ENCODE results near the gene NRXN3. TPM values are rescaled to one million over a fixed set of nuclear protein-coding genes. Genes with fewer than 3 reads are reported as not detected.

NRXN3 gene
- polyA plus RNA-seq, 1 of the 3 experiments (the other 2 are of a cell fraction), result 1.6 TPM

DNA sequence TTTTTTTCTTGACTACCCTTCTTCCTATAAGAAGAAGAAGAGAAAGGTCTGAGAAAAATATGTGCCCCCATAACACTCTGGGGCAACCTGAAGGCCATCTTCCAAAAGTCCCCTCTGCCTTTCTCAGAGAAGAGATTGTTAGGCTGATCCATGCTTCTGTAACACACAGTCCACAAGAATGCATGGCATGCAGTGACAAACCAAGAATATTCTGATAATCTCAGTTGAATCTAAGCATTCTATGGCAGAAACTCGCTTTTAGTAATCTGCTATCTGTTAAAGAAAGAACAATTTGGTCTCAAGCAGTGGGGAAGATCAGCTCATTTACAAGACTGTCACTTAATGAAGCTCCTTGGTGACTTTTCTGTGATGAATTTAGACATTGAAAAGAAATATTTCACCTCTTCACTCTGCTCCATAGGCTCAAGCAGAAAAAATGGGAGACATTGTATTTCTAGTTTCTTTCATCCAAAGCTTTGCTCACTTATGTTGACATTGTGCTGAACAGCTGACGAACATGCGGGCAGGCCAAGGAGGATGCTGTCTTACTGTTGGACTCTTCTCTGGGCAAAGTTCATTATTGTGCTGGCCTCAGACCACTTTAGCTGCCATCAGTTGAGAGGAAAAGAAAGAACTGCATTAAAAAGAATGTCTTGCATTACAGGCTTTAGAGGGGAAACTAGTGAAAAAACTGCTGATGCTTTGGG lies 1084.0 kb downstream of the NRXN3 start:
- Histone ChIP-seq H3K79me2 (ENCODE audit: insufficient read depth) (no peaks in the 10 kb centered on the region), H3F3A (replicated peaks; ENCODE audit: insufficient read depth) (no peaks in the 10 kb centered on the region), H3K4me2 (peak overlapping the region; percentile 13; the same call in 1 of the 2 replicates), H2AFZ (ENCODE audit: low read depth) (no peak overlapping the region), H3K4me1 (ENCODE audit: control insufficient read depth in 1 of 2, insufficient read depth in 2 of 2, low read depth in 1 of 2, low read length in 1 of 2) (no peaks in the 10 kb centered on the region), H3K27ac (ENCODE audit: low read depth in 2 of 2, low read length in 1 of 2) (peak overlapping the region; percentile 28 to 47; a peak in 3 of 4 replicates), H3K4me3 (ENCODE audit: low read depth in 2 of 2, low read length in 1 of 2) (no peak overlapping the region), H3K9me3 (no peaks in the 10 kb centered on the region), H3K9me2 (no peaks in the 10 kb centered on the region), H3K27me3 (ENCODE audit: insufficient read depth) (no peaks in the 10 kb centered on the region), H3K9ac (no peak overlapping the region), H3K36me3 (replicated peaks in 1 of 2; ENCODE audit: control insufficient read depth in 1 of 2, insufficient read depth in 2 of 2, low read length in 1 of 2) (no peaks in the 10 kb centered on the region), H4K20me1 (ENCODE audit: insufficient read depth) (no peaks in the 10 kb centered on the region)
- TF ChIP-seq ELF1 (IDR thresholded peaks at IDR 0.05) (no peak), FOSL2 (IDR thresholded peaks at IDR 0.05; ENCODE audit: borderline replicate concordance, low read depth) (peak; percentile 33; the same call in 1 of the 2 replicates), TEAD4 (IDR thresholded peaks at IDR 0.05; ENCODE audit: borderline replicate concordance, insufficient read depth) (peak; percentile 85; the same call in 1 of the 2 replicates), NFIC (IDR thresholded peaks at IDR 0.05; ENCODE audit: borderline replicate concordance) (0 out of 2 replicates have a peak, but pooled peaks have one; percentile 30), CHD2 (IDR thresholded peaks at IDR 0.05; ENCODE audit: low read length, partially characterized antibody) (no peak), JUND (IDR thresholded peaks at IDR 0.05) (peak; percentile 36; the same call in 1 of the 2 replicates), FOXM1 (IDR thresholded peaks at IDR 0.05; ENCODE audit: low read depth) (no peak), NRF1 (IDR thresholded peaks at IDR 0.05; ENCODE audit: low read depth, low read length) (no peak), MEF2A (IDR thresholded peaks at IDR 0.05; ENCODE audit: borderline replicate concordance, low read depth) (no peak), EZH2phosphoT487 (IDR thresholded peaks at IDR 0.05; ENCODE audit: borderline replicate concordance, low read depth) (no peak), TCF12 (IDR thresholded peaks at IDR 0.05) (peak; percentile 78), YY1 (IDR thresholded peaks at IDR 0.05; ENCODE audit: low read depth) (no peak), EP300 (IDR thresholded peaks at IDR 0.05; ENCODE audit: borderline replicate concordance in 1 of 2, low read depth in 1 of 2, low read length in 1 of 2) (peak in 1 of 2 experiments; percentile 53; a peak in 1 of 4 replicates), RXRA (IDR thresholded peaks at IDR 0.05; ENCODE audit: borderline replicate concordance, low read depth) (no peak)
- TF ChIP-seq, protein P1, sequence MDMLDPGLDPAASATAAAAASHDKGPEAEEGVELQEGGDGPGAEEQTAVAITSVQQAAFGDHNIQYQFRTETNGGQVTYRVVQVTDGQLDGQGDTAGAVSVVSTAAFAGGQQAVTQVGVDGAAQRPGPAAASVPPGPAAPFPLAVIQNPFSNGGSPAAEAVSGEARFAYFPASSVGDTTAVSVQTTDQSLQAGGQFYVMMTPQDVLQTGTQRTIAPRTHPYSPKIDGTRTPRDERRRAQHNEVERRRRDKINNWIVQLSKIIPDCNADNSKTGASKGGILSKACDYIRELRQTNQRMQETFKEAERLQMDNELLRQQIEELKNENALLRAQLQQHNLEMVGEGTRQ (IDR thresholded peaks at IDR 0.05; ENCODE audit: borderline replicate concordance, low read depth, low read length), result no peak
- TF ChIP-seq, protein P2, sequence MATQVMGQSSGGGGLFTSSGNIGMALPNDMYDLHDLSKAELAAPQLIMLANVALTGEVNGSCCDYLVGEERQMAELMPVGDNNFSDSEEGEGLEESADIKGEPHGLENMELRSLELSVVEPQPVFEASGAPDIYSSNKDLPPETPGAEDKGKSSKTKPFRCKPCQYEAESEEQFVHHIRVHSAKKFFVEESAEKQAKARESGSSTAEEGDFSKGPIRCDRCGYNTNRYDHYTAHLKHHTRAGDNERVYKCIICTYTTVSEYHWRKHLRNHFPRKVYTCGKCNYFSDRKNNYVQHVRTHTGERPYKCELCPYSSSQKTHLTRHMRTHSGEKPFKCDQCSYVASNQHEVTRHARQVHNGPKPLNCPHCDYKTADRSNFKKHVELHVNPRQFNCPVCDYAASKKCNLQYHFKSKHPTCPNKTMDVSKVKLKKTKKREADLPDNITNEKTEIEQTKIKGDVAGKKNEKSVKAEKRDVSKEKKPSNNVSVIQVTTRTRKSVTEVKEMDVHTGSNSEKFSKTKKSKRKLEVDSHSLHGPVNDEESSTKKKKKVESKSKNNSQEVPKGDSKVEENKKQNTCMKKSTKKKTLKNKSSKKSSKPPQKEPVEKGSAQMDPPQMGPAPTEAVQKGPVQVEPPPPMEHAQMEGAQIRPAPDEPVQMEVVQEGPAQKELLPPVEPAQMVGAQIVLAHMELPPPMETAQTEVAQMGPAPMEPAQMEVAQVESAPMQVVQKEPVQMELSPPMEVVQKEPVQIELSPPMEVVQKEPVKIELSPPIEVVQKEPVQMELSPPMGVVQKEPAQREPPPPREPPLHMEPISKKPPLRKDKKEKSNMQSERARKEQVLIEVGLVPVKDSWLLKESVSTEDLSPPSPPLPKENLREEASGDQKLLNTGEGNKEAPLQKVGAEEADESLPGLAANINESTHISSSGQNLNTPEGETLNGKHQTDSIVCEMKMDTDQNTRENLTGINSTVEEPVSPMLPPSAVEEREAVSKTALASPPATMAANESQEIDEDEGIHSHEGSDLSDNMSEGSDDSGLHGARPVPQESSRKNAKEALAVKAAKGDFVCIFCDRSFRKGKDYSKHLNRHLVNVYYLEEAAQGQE (IDR thresholded peaks at IDR 0.05; ENCODE audit: low read depth, low read length), result no peak
- TF ChIP-seq, protein P3, sequence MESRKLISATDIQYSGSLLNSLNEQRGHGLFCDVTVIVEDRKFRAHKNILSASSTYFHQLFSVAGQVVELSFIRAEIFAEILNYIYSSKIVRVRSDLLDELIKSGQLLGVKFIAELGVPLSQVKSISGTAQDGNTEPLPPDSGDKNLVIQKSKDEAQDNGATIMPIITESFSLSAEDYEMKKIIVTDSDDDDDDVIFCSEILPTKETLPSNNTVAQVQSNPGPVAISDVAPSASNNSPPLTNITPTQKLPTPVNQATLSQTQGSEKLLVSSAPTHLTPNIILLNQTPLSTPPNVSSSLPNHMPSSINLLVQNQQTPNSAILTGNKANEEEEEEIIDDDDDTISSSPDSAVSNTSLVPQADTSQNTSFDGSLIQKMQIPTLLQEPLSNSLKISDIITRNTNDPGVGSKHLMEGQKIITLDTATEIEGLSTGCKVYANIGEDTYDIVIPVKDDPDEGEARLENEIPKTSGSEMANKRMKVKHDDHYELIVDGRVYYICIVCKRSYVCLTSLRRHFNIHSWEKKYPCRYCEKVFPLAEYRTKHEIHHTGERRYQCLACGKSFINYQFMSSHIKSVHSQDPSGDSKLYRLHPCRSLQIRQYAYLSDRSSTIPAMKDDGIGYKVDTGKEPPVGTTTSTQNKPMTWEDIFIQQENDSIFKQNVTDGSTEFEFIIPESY (IDR thresholded peaks at IDR 0.05; ENCODE audit: borderline replicate concordance, low read depth), result no peak
- TF ChIP-seq, protein P4, sequence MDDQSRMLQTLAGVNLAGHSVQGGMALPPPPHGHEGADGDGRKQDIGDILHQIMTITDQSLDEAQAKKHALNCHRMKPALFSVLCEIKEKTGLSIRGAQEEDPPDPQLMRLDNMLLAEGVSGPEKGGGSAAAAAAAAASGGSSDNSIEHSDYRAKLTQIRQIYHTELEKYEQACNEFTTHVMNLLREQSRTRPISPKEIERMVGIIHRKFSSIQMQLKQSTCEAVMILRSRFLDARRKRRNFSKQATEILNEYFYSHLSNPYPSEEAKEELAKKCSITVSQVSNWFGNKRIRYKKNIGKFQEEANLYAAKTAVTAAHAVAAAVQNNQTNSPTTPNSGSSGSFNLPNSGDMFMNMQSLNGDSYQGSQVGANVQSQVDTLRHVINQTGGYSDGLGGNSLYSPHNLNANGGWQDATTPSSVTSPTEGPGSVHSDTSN (IDR thresholded peaks at IDR 0.05), result peak; percentile 44
- TF ChIP-seq, protein P5, sequence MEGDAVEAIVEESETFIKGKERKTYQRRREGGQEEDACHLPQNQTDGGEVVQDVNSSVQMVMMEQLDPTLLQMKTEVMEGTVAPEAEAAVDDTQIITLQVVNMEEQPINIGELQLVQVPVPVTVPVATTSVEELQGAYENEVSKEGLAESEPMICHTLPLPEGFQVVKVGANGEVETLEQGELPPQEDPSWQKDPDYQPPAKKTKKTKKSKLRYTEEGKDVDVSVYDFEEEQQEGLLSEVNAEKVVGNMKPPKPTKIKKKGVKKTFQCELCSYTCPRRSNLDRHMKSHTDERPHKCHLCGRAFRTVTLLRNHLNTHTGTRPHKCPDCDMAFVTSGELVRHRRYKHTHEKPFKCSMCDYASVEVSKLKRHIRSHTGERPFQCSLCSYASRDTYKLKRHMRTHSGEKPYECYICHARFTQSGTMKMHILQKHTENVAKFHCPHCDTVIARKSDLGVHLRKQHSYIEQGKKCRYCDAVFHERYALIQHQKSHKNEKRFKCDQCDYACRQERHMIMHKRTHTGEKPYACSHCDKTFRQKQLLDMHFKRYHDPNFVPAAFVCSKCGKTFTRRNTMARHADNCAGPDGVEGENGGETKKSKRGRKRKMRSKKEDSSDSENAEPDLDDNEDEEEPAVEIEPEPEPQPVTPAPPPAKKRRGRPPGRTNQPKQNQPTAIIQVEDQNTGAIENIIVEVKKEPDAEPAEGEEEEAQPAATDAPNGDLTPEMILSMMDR (IDR thresholded peaks at IDR 0.05), result no peak
- 58% methylated on average over 3 of the region's 3 CpGs for WGBS (ENCODE audit: low lambda C conversion rate)
- DNase-seq, result no peak
- ChIA-PET CTCF (no interaction called here), POLR2A (no interaction called here)

All from SK-N-SH (cell line).